K562 (cell line): Measurements from ENCODE around the gene CABP5.

ENCODE experiments used
- HBP1 ChIP-seq: fragments of 450-650 bp; formaldehyde crosslinking; IDR thresholded peaks from 2 replicates; pipeline ENCODE4 v1.4.0; 2022; ENCODE audit warnings: missing genetic modification characterization
- MECOM ChIP-seq: fragments of 250-450 bp; sonication (Bioruptor Pico); IDR thresholded peaks from 2 replicates; pipeline ENCODE4 v1.8.0; 2022; ENCODE audit warnings: inconsistent platforms
- POLR2AphosphoS5 ChIP-seq: IDR thresholded peaks from 2 replicates; pipeline ENCODE4 v1.6.1; 2011; ENCODE audit warnings: mild to moderate bottlenecking, low read depth, low read length, moderate library complexity; ENCODE audit not compliant: control insufficient read depth, insufficient read depth
- PRDM10 ChIP-seq: fragments of 450-650 bp; IDR thresholded peaks from 2 replicates; pipeline ENCODE4 v1.6.1; 2018; ENCODE audit not compliant: partially characterized antibody

GRCh38 chr19:47996230-47996727, 47.6 kb downstream of the CABP5 start:
- TF ChIP-seq MECOM (CRISPR knock-in tag) = no peak
- no peak for TF ChIP-seq PRDM10
- no peak for TF ChIP-seq POLR2AphosphoS5
- no peak for TF ChIP-seq HBP1 (CRISPR knock-in tag)
